Body of pancreas (tissue), 4 donors: ENCODE measurements around the gene NUP58. TPM values are rescaled to one million over a fixed set of nuclear protein-coding genes. Genes with fewer than 3 reads are reported as not detected.

ENCODE experiments used
- ATAC-seq: fragments of 150-250 bp; one replicate; pipeline ENCODE4 v1.9.1; 2016
- DNase-seq, 4 donors: peaks; one replicate each; pipeline ENCODE4 v3.0.0-alpha.2; 2019
- H3K27ac ChIP-seq, 4 donors: fragments of 200-600 bp; sonication (generic); 1 replicate in 3 of 4; 2 replicates in 1 of 4; pipeline versions ENCODE4 v1.5.1 to v1.6.1; 2016 to 2019; ENCODE audit warnings: mild to moderate bottlenecking in 1 of 4, mixed read lengths in 1 of 4, moderate library complexity in 1 of 4
- H3K27me3 ChIP-seq, 2 donors: fragments of 200-600 bp; sonication (generic); one replicate each; pipeline ENCODE4 v1.6.0; 2016; ENCODE audit warnings: mild to moderate bottlenecking in 1 of 2
- H3K36me3 ChIP-seq, 2 donors: fragments of 200-600 bp; sonication (generic); replicated peaks in 1 of 2; 2 replicates each; pipeline ENCODE4 v1.5.1; 2016; ENCODE audit warnings: low read depth in 2 of 2; ENCODE audit not compliant: insufficient read depth in 1 of 2
- H3K4me1 ChIP-seq: fragments of 200-600 bp; sonication (generic); one replicate; pipeline ENCODE4 v1.6.0; 2016
- H3K4me3 ChIP-seq, 2 donors: fragments of 200-600 bp; sonication (generic); 1 replicate in 1 of 2; 2 replicates in 1 of 2; pipeline ENCODE4 v1.5.1; 2016 to 2019
- H3K9me3 ChIP-seq, 3 donors: fragments of 200-600 bp; sonication (generic); 1 replicate in 2 of 3; 2 replicates in 1 of 3; pipeline ENCODE4 v1.5.1; 2016
- CTCF ChIP-seq, 7 experiments: fragments of 450-650 bp in 4 of 7; fragments of 200-600 bp in 3 of 7; sonication (generic) in 3 of 7; IDR thresholded peaks; one replicate each; pipeline ENCODE4 v1.5.1; 2016 to 2019; ENCODE audit warnings: antibody characterized with exemption in 7 of 7
- POLR2A ChIP-seq, 3 donors: fragments of 450-650 bp; IDR thresholded peaks; one replicate each; pipeline ENCODE4 v1.6.1; 2016; ENCODE audit warnings: antibody characterized with exemption in 3 of 3, mild to moderate bottlenecking in 2 of 3
- WGBS, 2 donors: methylation state at CpG; one replicate each; pipeline ENCODE4 v1.1.5; 2017; 5-methylcytosine and 5-hydroxymethylcytosine counted together
- intact Hi-C: fragments of 100-400 bp; cut with DNase I; formaldehyde crosslinking; loops from one replicate; pipeline ENCODE4 v1.15.1; 2023
- total RNA-seq, 2 donors: library from RNA; depleted of rRNA; stranded (reverse); fragments of >200 nt; gene quantifications; one replicate each; pipeline ENCODE4 v1.1.0, GENCODE V29; 2016

The NUP58 gene
- total RNA-seq, 2 donors from 2014 or later, result 22.7 to 30.9 TPM

GRCh38 chr13:25280396-25280795, 21.0 kb upstream of the NUP58 start:
- DNase-seq (no peak), ATAC-seq (no peak)
- intact Hi-C loops, result no loop called here
- Histone ChIP-seq H3K4me3 (no peak overlapping the region), H3K27ac (no peak overlapping the region), H3K4me1 (peaks cover 9% of the 10 kb centered on the region), H3K36me3 (no peaks in the 10 kb centered on the region), H3K27me3 (no peaks in the 10 kb centered on the region), H3K9me3 (no peaks in the 10 kb centered on the region)
- TF ChIP-seq CTCF (IDR thresholded peaks at IDR 0.05) (no peak), POLR2A (IDR thresholded peaks at IDR 0.05) (no peak)

- Histone ChIP-seq H3K27me3 (no peaks in the 10 kb centered on the region), H3K9me3 (no peaks in the 10 kb centered on the region), H3K36me3 (no peaks in the 10 kb centered on the region), H3K27ac (no peak overlapping the region), H3K4me1 (peaks cover 18% of the 10 kb centered on the region), H3K4me3 (no peak overlapping the region)
- intact Hi-C loops, result no loop called here
- no peak for TF ChIP-seq CTCF (IDR thresholded peaks at IDR 0.05)
- TF ChIP-seq POLR2A (IDR thresholded peaks at IDR 0.05), result no peak
- no peak for DNase-seq
- 62 to 65% methylated on average over 4 of the region's 4 CpGs for WGBS, 2 donors
- no peak for ATAC-seq
These were observed 20.1 kb upstream of the NUP58 start for GRCh38 chr13:25281193-25281934.

- intact Hi-C loops, result no loop called here
- H3K4me3 ChIP-seq, result no peak overlapping the region
- H3K9me3 ChIP-seq, result no peaks in the 10 kb centered on the region
- peaks cover 18% of the 10 kb centered on the region for H3K4me1 ChIP-seq
- 88 to 94% methylated on average over 1 of the region's 1 CpG for WGBS, 2 donors
- ATAC-seq (no peak), DNase-seq (no peak)
- no peaks in the 10 kb centered on the region for H3K36me3 ChIP-seq
- H3K27ac ChIP-seq, result no peak overlapping the region
- no peaks in the 10 kb centered on the region for H3K27me3 ChIP-seq
- no peak for TF ChIP-seq POLR2A (IDR thresholded peaks at IDR 0.05)
- no peak for TF ChIP-seq CTCF (IDR thresholded peaks at IDR 0.05)
These were observed 19.5 kb upstream of the NUP58 start for GRCh38 chr13:25281935-25282332.

- Histone ChIP-seq H3K4me3 (peak overlapping the region; percentile 85 to 90), H3K27ac (peak overlapping the region; percentile 84 to 96 (median 88)), H3K9me3 (no peaks in the 10 kb centered on the region), H3K27me3 (no peaks in the 10 kb centered on the region), H3K36me3 (no peaks in the 10 kb centered on the region), H3K4me1 (peaks cover 22% of the 10 kb centered on the region)
- TF ChIP-seq POLR2A (IDR thresholded peaks at IDR 0.05) (no peak), CTCF (IDR thresholded peaks at IDR 0.05) (no peak)
- ATAC-seq (peak; percentile 16), DNase-seq (peak in 3 of 4 donors; percentile 18 to 44 (median 30))
- intact Hi-C loops, result no loop called here
- 5 to 6% methylated on average over 25 of the region's 25 CpGs for WGBS, 2 donors
These were observed 15.0 kb upstream of the NUP58 start for GRCh38 chr13:25286308-25286968.
